AG08396 (cell line): ENCODE results near the gene DPP6.
A peak's percentile ranks its signal among the peaks of the same experiment; 100 is the strongest.
"Not testable (repeated sequence)": the region's sequence is repeated elsewhere in the genome, so short reads cannot be mapped to it uniquely, and the experiment has no call there.

ENCODE experiments used
- DNase-seq: peaks from one replicate; pipeline ENCODE4 v3.0.0; 2012; ENCODE audit warnings: low spot score, mixed read lengths

Gene DPP6

DNA sequence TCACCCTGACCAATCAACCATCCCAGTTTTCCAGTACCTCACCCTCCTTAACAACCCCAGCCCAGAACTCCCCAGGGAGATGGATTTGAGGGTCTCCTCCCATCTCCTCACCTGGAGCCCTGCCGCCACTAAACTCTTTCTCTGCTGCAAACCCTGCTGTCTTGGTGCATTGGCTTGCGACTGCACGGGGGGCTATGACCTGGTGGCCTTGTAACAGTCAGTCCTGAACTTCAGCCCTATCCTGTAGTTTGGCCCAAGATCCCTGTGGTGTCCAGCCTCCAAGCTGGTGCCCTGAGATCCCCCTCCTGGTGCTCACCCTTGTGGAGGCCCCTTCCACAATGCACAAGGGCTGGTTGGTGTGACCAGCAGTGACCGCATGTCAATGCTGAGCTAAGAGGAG lies 858.8 kb downstream of the DPP6 start:
- DNase-seq, result no peak

DNA sequence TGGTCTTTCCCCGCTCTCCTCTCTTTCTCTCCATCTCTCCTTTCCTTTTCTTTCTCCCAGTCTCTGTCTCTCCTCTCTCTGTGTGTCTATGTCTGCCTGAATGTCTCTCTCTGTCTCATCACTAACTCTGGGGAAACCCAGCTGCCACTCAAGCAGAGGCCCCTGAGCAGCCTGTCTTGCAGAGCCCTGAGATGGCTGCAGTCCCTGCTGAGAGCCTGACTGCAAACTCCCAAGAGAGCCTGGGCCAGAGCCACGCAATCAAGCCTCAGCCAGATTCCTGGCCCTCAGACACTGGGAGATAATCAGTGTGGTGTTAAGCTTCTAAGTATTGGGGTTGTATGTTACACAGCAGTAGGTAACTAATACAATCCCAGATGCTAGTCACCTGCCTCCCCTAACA lies 859.2 kb downstream of the DPP6 start:
- DNase-seq, result no peak

DNA sequence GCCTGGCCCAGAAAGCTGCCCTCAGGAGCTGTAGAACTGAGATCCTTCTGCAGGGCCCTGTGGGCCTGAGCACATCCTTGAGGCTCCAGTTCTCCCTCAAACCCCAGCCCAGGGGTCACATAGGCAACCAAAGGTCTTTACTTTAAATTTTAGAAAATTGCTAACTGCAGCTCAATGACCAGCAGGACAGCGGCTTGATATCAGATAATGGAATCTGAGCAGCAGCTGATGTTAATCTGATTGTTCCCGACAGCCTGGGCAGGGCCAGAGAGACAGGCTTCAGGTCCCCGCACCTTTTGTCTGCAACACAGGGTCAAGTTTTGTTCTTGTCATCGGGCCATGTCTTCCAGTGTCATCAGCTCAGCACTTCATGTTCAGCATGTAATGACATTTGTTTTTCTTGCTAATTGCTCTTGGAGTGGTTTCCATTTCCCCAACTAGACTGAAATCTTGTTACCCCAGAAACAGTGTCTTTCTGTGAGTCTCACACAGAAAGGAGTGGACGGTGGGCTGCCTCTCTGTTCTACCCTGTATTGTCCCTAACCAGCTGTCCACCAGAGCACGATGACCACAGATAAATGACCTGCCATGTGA lies 859.8 kb downstream of the DPP6 start:
- no peak for DNase-seq

DNA sequence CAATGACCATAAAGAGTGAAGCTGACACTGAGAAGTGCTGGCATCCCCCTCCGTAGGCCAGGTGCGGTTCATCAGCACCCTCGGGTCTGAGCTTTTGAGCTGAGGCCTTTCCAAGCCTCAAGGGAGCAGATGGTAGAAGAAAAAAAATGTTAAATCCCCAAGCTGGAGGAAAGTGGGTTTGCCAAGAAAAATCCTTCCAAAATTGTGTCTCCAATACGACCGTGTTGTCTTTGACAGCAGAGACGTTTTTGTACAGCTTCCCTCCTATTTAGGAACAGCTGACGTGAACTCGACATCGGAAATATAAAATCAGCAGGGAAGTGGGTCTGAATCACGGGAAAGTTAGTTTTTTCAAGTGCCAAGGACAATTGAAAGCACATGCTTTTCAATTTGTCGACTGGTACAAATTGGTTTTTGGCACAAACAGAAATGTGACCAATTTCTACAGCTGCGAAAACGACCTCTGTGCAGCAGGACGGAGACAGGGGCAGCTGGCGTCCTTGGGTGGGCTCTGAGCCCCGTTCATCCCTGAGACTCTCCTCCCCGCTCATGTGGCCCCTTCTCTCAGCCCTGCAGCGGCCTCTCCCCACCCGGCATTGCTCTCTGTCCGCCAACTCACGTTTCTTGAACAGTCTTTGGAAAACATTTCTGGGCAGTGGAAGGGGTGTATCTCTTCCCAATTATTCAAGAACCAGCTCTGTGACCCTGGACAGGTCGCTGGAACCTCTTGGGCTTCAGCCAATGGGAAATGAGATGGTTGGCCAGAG lies 860.9 kb downstream of the DPP6 start:
- DNase-seq, result no peak

DNA sequence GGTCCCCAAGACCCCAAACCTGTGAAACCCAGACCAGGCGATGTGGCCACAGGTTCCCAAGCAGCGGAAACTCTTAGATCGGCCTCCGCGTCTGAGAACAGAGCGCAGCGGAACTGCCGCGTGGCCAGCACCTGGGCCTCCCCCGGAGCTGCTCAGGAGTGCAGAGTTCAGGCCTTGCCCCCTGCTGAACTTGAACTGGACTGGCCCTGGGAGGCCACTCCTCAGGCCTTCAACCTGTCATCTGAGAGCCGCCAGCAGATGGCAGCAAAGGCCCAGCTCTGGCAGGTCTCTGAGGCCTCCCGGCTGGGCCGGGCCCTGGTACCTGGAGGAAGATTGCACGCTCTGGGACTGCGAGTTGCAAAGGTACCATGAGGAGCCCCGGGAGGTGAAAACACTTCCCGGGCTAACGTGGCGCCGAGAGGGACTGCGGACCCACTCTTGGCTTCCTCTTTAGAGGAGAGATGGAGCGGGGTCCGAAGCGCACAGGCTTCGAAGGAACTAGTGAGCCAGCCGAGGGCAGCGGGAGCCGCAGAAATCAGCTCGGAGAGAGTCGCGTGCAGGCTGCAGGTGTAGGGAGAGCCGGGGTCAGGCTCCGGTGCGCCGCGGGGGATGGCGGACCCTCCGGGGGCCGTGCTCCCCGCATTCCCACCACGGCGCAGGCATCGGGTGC lies 861.6 kb downstream of the DPP6 start:
- DNase-seq, result peak; percentile 88

DNA sequence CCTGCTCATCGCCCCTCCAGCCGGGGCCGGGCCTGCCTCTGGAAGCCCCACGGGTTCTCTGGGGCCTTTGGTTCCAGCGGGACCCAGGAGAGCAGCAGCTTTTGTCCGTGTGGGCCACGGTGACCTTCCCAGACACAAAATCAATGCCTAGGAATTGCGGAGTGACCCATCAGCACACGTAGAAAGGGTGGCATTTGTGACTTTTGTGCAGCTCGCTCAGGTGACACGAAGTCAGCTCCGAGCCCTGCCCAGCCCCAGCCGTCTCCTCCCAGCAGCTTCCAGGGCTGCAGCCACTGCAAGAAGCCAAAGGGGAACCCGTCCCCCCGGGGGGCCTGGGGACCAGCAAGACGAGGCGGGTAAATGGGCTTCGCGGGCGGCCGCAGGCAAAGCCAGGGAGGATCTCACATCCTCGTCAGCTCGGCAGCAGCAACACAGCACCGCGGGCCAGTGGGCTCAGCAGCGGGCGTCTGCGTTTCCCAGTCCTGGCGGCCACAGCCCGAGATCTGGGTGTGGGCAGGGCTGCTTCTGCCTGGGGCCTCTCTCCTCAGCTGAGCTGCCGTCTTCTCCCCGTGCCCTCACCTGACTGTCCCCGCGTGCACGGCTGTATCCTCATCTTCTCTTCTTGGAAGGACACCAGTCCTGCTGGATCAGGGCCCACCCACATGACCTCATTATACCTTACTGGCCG lies 862.3 kb downstream of the DPP6 start:
- no peak for DNase-seq

DNA sequence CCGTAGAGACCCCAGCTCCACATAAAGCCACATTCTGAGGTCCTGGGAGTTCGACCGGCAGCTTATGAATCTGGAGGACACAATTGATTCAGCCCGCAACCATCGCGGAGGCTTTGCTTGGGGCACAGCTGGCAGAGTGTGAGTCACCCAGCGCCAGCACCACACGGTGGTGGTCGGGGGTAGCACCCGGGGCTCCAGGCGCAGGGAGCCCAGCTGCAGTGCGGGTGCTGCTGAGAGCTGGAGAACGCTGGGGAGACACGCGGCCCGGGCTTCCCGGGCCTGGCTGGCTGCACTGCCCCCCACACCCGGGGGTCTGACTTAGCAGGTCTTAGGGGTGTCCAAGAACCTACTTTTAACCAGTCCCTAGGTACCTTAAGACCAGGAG lies 862.8 kb downstream of the DPP6 start:
- DNase-seq, result no peak

DNA sequence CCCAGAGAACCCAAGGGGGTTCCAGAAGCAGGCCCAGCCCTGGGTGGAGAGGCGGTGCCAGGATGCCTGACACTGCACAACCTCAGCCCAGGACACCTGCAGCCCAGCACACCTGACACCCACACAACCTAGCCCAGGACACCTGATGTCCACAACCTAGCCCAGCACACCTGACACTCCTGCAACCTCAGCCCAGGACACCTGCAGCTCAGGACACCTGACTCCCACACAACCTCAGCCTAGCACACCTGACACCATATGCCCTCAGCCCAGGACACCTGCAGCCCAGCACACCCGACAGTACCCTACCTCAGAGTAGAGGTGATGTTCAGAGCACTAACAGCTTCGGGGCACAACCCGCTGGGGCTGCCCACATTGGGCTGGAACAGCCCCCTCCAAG lies 863.4 kb downstream of the DPP6 start:
- DNase-seq, result no peak

DNA sequence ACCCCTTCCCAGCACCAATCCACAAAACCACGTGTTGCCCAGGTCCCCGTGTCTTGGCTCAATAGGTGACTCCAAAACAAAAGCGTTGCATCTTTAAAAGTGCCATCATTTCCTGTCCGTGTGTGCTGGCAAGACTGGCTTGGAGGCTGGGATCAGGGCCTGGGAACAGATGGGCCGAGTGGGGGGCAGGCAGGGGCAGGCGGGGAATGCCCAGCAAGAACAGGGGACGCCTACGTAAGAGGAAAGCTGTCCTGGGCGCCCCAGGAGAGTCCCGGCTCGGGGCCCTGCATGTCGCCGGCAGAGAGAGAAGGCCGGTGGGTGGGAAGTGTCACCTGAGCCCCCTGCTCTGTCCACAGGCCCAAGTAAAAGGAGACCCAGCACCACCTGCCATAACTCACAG lies 864.2 kb downstream of the DPP6 start:
- no peak for DNase-seq

DNA sequence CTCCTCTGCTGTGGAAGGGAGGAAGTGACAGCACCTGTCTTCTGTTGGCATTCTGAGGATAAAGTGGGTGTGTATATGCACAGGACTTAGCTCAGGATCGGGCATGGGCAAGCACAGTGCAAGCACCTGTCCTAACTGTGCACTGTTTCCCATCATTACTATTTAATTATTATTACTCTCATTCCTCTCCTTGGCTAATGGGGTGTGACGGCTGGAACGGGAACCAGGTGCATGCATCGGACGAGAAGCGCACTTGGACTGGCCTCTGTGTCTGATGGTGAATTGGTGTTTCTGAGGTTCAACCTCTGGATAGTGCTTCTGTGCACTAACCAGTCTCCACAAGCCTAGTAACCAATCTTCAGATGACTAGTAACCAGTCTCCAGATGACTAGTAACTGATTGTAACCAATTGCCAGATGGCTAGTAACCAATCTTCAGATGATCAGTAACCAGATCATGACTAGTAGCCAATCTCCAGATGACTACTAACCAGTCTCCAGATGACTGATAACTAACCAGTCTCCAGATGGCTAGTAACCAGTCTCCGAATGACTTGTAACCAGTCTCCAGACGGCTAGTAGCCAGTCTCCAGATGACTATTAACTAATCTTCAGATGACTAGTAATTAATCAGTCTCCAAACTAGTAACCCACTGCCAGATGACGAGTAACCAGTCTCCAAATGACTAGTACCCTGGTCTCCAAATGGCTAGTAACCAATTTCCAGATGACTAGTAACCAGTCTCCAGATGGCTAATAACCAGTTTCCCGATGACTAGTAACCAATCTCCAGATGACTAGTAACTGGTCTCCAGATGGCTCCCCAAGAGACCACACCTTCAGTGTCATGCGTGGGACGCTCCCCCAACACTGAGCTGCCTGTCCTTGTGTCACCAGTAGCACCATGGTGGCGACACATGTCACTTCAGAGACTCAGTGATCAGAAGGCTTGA lies 864.9 kb downstream of the DPP6 start:
- no peak for DNase-seq

DNA sequence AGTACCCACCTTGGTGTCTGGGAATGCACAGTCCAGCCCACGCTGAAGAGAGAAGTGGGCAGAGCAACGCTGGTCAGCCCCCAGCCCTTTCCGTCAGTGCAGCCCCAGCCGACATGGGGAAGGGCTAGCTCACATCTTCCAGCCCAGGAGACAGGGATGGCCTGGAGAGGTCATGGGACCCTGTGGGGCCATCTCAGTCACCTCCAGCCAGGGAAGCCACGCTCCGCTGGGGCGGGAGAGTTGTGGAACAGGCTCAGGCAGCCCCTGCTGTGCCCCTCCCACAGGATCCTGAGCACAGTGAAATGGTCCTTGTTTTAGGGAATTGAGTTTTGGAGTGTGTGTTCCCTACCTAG lies 865.6 kb downstream of the DPP6 start:
- no peak for DNase-seq

DNA sequence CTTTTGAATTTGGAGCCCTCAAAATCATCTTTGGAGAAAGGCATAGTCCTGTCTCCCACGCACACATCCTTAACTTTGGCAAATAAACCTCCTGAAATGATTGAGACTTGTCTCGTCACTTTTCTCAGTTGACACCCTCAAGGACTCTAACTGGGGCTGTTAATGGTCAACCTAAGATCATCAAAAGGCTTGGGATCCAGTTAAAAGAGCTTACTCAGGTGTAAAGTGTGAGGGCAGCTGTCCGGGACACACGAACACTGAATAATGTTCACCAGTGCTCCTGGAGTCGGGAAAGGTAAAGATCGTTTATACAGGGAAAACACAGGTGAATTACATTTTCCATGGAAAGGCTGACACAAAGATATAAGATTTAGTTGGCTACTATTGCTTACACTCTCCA lies 866.1 kb downstream of the DPP6 start:
- no peak for DNase-seq

DNA sequence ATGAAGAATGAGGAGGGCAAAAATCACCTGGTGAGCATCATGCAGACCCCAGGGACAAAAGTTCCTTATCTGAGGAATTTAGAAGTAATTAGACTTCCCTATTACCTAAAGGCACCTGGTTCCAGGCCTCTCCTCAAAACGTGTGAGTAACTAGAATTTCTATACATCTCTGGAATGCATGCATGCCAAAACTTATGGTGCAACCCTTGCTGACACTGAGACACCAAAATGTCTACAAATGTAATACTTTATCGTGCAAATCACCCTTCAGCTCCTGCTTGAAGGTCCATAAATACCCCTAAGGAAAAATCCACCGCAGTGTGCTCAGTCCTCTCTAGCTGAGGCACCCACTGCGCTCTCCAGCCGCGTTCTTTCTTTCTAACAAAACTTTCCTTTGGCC lies 866.5 kb downstream of the DPP6 start:
- no peak for DNase-seq

DNA sequence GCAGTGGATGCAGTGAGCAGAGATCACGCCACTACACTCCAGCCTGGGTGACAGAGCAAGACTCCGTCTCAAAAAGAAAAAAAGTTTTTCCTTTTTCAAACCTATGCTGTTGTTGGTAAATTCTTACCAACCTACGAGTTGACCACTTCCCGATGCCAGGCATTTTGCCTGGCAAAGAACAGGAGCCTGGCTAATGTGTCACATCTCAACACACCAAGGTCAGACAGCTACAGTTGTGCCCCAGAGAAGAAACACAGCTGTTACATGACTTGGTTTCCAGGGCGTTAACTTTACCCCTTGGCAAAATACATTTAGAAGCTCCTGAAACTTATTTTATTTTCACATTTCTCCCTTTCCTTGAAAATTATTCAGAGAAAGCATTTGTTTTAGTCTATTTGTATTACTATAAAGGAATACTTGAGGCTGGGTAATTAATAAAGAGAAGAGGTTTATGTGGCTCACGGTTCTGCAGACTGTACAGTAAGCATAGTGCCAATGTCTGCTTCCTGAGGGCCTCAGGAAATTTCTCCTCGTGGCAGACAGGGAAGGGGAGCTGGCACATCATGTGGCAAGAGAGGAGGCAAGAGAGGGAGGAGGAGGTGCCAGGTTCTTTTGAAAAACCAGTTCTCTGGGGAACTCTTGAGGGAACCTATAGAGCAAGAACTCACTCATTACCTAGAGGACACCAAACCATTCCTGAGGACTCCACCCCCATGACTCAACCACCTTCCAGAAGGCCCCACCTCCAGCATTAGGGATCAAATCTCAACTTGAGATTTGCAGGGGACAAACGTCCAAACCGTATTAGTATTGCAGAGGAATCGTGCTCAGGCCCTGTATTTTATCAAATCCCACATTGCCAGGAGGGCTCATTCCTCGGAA lies 867.4 kb downstream of the DPP6 start:
- DNase-seq, result no peak

DNA sequence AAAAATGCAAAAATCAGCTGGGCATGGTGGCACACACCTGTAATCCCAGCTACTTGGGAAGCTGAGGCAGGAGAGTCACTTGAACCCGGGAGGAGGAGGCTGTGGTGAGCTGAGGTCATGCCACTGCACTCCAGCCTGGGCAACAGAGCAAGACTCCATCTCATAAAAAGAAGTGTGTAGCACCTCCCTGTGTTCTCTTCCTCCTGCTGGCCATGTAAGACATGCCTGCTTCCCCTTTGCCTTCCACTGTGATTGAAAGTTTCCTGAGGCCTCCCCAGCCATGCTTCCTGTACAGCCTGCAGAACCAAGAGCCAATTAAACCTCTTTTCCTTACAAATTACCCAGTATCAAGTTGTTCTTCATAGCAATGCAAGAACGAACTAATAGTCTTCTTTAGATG lies 870.3 kb downstream of the DPP6 start:
- not testable (repeated sequence) for DNase-seq

DNA sequence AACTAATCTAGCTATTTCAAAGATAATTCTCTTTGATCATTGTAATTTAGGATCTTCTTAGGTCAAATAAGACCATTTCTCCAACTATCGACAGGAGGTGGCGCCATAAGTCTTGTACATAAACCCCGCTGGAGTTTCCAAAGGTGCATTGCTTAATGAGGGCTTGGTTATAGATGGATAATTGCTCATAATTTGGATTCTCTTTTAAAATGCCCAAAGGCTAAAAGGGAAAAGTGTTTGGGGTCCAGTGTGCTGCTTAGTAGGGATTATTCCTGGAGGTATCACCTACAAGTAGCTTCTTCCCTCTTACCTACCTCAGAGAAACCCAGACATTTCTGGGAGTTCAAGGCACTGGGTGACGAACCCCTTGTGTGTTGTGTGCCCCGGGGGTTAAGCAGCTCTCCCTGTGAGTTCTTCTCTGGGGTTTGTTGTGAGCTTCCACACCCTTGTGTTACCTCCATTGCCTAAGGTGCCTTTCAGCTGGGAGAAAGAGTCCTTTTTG lies 875.5 kb downstream of the DPP6 start:
- peak; percentile 58 for DNase-seq

DNA sequence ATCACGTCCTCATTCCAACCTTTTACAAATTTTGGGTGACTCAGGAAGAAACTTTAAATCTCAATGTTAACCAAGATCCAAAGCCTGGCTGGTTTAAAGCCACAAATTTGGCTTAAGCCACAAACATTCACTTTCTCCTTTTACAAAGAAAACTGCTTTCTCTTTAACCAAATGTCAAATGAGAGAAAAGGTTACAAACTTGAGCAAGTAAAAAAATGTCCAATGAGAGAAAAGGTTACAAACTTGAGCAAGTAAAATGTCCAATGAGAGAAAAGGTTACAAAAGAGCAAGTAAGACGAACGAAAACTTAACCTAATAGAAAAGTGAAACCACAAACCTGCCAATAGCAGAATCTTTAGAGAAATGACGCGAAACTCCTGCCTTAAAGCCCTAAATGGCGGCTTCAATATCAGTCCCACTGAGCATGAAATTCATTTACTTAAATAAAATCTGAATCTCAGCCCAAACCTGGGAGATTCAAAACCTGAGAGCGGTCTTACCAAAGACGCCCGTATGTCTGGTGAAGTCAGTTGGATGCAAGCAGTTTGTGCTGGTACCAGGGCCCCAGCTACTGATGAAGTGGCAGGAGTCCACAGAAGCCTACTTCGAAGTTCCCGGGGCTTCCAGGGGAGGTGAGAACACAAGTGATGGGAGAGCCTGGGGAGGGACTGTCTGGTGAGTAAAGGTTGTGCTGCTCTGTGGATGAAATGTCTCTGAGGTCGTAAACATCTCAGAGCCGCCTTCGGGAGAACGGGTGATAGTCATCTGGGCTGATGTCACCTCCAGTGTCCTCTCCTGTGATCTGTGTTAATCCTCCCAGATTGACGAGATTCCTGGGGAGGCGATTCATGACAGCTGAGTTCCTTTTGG lies 876.2 kb downstream of the DPP6 start:
- DNase-seq, result peak; percentile 75

DNA sequence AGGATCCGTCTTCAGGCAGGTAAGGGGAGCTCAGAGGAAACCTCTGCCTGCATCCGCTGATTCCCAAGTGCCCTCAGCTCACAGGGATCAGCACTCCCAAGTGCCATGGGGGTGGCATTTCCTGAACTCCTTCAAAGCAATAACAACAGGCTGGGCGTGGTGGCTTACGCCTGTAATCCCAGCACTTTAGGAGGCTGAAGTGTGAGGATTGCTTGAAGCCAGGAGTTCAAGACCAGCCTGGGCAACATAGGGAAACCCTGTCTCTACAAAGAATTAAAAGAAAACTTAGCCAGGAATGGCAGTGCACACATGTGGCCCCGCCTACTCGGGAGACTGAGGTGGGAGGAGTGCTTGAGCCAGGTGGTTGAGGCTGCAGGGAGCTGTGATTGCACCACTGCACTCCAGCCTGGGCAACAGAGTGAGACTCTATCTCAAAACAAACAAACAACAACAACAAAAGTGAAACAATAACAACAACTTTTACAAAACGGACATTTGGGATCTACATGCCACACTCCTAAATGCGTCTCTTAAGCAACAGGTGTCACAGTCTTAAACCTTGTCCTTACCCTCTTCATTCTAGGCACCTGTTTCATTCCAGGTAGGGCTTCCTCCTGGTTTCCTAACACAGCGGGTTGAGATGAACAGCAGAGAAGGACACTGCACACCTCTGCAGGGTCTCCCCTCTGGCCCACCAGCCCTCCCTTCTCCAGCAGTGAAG lies 877.0 kb downstream of the DPP6 start:
- no peak for DNase-seq

DNA sequence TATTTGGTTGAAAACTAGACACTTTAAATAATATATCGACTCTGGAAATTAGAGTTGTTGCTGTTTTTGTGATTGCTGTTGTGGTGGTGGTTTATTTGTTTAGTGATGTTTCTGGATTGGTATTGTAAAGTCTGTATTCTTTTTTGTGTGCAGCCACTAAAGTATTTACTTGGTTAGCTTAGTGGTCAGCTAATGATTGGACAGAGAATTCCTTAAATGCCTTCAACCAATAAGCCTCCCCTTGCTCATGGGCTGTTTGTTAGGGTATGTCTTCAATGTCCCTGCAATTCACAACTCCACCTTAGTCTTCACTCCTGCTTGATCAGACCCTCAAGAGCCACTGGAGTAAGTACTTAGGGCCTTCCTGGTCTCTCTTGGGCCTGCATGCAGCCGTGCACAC lies 879.7 kb downstream of the DPP6 start:
- peak; percentile 25 for DNase-seq
